ENCODE measurements around the gene KRT20. TPM values are rescaled to one million over a fixed set of nuclear protein-coding genes. Genes with fewer than 3 reads are reported as not detected.

The KRT20 gene
- total RNA-seq, 2 donors from 2014 or later = 1.8 TPM; not detected in 1

DNA sequence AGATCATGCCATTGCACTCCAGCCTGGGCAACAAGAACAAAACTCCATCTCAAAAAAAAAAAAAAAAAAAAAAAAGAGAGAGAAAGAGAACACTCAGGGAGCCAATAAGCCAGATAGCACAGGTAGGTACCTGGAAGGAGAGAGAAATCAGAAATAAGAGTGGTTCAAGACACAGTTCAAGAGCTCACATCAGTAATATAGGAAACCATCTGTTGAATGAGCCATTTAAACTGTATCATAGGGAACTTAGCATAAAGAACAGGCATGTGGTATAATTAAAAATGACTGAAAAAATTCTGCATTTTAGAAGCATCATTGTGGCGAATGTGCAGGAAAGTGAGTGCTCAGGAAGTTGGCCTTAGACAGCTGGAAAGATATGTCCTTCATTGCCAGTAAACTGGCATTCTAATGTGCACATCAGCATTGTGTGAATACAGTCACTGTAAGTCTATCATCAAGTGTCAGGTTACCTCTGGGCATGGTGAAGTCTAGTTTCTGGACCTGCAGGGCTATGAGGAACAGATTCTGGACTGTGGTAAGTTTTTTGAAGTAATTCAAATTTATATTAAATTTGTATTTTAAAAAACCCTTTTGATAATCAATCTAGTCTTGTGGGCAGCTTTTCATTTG, 38.4 kb downstream of the KRT20 start:
- DNase-seq (ENCODE audit: low spot score) (no peak), ATAC-seq (ENCODE audit: insufficient number of reproducible peaks, low FRiP score, low read depth) (no peak)
- Histone ChIP-seq H3K27ac (no peak overlapping the region), H3K36me3 (no peaks in the 10 kb centered on the region), H3K27me3 (replicated peaks; ENCODE audit: insufficient read depth) (no peaks in the 10 kb centered on the region), H3K4me3 (no peak overlapping the region), H3K4me1 (ENCODE audit: control insufficient read depth in 1 of 2, low read depth in 2 of 2) (no peaks in the 10 kb centered on the region), H3K9me3 (no peaks in the 10 kb centered on the region)
- TF ChIP-seq, protein P1, sequence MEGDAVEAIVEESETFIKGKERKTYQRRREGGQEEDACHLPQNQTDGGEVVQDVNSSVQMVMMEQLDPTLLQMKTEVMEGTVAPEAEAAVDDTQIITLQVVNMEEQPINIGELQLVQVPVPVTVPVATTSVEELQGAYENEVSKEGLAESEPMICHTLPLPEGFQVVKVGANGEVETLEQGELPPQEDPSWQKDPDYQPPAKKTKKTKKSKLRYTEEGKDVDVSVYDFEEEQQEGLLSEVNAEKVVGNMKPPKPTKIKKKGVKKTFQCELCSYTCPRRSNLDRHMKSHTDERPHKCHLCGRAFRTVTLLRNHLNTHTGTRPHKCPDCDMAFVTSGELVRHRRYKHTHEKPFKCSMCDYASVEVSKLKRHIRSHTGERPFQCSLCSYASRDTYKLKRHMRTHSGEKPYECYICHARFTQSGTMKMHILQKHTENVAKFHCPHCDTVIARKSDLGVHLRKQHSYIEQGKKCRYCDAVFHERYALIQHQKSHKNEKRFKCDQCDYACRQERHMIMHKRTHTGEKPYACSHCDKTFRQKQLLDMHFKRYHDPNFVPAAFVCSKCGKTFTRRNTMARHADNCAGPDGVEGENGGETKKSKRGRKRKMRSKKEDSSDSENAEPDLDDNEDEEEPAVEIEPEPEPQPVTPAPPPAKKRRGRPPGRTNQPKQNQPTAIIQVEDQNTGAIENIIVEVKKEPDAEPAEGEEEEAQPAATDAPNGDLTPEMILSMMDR (IDR thresholded peaks at IDR 0.05) = no peak

- DNase-seq (ENCODE audit: low spot score) (no peak), ATAC-seq (ENCODE audit: insufficient number of reproducible peaks, low FRiP score, low read depth) (no peak)
- Histone ChIP-seq H3K27me3 (replicated peaks; ENCODE audit: insufficient read depth) (no peaks in the 10 kb centered on the region), H3K36me3 (no peaks in the 10 kb centered on the region), H3K4me1 (ENCODE audit: control insufficient read depth in 1 of 2, low read depth in 2 of 2) (no peaks in the 10 kb centered on the region), H3K9me3 (no peaks in the 10 kb centered on the region), H3K4me3 (no peak overlapping the region), H3K27ac (no peak overlapping the region)
- TF ChIP-seq, protein P1 (IDR thresholded peaks at IDR 0.05) = no peak
Measured at GRCh38 chr17:40844671-40845107, 40.4 kb downstream of the KRT20 start.

DNA sequence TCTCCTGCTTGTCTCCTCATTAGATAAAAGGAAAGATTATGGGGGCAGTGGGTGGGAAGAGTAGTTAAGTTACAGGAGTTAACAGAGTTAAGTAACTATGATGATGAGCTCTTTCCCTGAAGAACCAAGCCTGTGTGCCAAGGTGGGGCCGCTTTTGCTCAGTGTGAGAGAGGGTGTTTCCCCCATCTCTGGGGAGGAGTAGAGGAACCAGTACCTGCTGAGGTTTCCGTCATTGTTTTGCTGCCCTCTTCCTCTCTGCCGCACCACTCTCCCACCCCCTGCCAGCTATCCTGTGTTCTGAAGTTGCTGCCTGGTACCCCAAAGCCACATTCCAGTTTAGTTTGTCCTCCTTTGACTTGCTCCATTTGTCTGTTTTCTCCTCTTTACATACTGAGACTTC, 41.8 kb downstream of the KRT20 start:
- Histone ChIP-seq H3K27ac (no peak overlapping the region), H3K27me3 (replicated peaks; ENCODE audit: insufficient read depth) (no peaks in the 10 kb centered on the region), H3K9me3 (no peaks in the 10 kb centered on the region), H3K4me3 (no peak overlapping the region), H3K4me1 (ENCODE audit: control insufficient read depth in 1 of 2, low read depth in 2 of 2) (no peaks in the 10 kb centered on the region), H3K36me3 (no peaks in the 10 kb centered on the region)
- TF ChIP-seq, protein P1 (IDR thresholded peaks at IDR 0.05) = no peak
- ATAC-seq (ENCODE audit: insufficient number of reproducible peaks, low FRiP score, low read depth) = no peak
- no peak for DNase-seq (ENCODE audit: low spot score)

DNA sequence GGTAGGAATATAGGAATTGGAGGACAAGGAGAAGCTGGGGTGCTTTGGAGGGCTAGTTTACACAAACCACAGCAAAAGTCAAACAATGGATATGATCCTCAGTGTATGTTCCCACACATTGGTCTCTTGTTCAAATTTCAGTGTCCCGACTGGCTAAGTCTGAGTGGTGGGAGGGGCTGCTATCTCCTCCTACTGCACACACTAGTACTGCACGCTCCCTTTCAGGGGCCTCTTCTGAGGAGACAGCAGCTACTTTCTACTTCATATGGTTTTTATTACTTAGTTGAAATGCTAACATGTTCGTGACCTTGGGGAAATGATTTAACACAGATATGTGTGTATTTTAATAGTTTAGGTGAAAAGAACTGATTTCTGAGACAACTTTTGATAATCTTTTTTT, 43.8 kb downstream of the KRT20 start:
- DNase-seq (ENCODE audit: low spot score) = no peak
- Histone ChIP-seq H3K9me3 (no peaks in the 10 kb centered on the region), H3K27me3 (replicated peaks; ENCODE audit: insufficient read depth) (no peaks in the 10 kb centered on the region), H3K36me3 (no peaks in the 10 kb centered on the region), H3K4me1 (ENCODE audit: control insufficient read depth in 1 of 2, low read depth in 2 of 2) (no peaks in the 10 kb centered on the region), H3K4me3 (no peak overlapping the region), H3K27ac (no peak overlapping the region)
- TF ChIP-seq, protein P1 (IDR thresholded peaks at IDR 0.05) = no peak
- no peak for ATAC-seq (ENCODE audit: insufficient number of reproducible peaks, low FRiP score, low read depth)

DNA sequence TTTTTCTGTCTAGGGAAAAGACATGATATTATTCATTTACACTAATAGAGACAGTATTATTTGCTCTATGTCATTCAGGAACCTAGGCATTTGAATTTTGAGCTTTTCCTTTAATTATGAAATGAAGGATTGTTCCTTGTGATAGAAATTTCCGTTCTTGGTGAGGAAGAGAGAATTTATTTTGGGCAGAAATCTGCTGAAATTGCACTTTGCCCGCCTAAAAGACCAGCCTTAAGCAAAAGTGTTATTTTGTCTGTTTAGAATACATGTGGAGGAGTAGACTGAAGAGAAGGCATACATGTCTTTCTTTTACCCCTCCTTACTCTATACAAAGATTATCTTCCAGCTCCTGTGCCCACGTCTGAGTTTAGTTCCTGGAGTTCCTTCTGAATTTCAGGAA, 45.8 kb downstream of the KRT20 start:
- Histone ChIP-seq H3K4me3 (no peak overlapping the region), H3K27ac (no peak overlapping the region), H3K4me1 (ENCODE audit: control insufficient read depth in 1 of 2, low read depth in 2 of 2) (no peaks in the 10 kb centered on the region), H3K36me3 (no peaks in the 10 kb centered on the region), H3K27me3 (replicated peaks; ENCODE audit: insufficient read depth) (no peaks in the 10 kb centered on the region), H3K9me3 (no peaks in the 10 kb centered on the region)
- ATAC-seq (ENCODE audit: insufficient number of reproducible peaks, low FRiP score, low read depth) (no peak), DNase-seq (ENCODE audit: low spot score) (no peak)
- TF ChIP-seq, protein P1 (IDR thresholded peaks at IDR 0.05) = no peak

Measured in thoracic aorta (tissue), 2 donors.